GM18861 (cell line): Measurements from ENCODE around the gene NPHP4.
"Not testable (repeated sequence)": the region's sequence is repeated elsewhere in the genome, so short reads cannot be mapped to it uniquely, and the experiment has no call there.

ENCODE experiments used
- ATAC-seq: cut with Tn5 transposase; IDR thresholded peaks from one replicate; pipeline ENCODE4 v1.9.1; 2021; ENCODE audit not compliant: unreplicated experiment

Gene NPHP4

GRCh38 chr1:6024376-6024775, 32.2 kb upstream of the NPHP4 start:
- ATAC-seq: no peak

DNA sequence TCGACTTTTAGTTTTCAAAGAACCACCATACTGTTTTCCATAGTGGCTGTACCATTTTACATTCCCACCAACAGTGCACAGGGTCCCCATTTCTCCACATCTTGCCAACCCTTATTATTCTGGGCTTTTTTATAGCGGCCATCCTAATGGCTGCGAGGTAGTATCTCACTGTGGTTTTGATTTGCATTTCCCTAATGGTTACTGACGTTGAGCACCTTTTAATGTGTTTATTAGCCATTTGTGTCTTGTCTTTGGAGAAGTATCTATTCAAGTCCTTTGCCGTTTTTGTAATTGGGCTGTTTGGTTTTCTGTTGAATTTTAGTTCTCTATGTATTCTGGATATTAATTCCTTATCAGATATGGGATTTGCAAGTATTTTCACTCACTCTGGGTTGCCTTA, 31.1 kb upstream of the NPHP4 start:
- no peak for ATAC-seq

- no peak for ATAC-seq
Measured at GRCh38 chr1:6022193-6022592, 30.0 kb upstream of the NPHP4 start.

DNA sequence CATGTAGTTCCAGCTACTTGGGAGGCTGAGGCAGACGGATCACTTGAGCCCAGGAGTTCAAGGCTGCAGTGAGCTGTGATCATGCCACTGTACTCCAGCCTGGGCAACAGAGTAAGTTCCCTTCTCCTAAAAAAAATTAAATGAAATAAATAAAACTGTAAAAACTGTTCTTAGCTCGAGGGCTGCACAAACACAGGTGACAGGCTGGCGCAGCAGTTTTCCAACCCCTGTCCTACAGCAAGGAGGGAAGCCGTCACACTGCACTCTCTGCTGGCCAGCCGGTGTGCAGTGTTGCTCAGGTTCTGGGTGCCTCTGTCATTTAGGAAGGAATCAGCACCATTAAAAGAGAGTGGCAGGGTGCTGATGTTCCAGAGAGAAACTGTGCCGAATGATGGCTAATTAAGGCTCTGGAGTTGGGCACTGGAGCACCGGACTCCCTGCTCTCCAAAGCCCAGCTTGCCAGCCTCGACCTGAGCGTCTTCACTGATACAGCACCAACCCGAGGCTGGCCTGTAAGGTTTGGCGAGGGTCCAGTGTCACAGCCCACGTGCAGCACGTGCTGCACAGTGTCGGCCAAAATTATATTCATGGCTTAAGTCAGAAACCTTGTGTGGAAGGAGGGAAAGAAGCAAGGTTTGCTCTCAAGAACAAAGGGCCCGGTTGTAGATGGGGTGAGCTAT, 27.1 kb upstream of the NPHP4 start:
- no peak for ATAC-seq

DNA sequence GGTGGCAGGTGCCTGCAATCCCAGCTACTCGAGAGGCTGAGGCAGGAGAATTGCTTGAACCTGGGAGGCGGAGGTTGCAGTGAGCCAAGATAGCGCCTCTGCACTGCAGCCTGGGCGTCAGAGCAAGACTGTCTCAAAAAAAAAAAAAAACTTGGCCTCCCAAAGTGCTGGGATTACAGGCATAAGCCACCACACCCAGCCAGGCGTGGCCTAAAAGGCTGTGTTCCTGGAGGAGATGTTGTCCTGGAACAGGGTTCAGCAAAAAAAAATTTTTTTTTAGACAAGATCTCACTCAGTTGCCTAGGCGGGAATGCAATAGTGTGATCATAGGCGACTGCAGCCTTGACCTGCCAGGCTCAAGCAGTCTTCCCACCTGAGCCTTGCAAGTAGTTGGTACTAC, 25.4 kb upstream of the NPHP4 start:
- not testable (repeated sequence) for ATAC-seq

- ATAC-seq: no peak
Measured at GRCh38 chr1:6016191-6016865, 24.1 kb upstream of the NPHP4 start.

- no peak for ATAC-seq
Measured at GRCh38 chr1:6014130-6014999, 22.1 kb upstream of the NPHP4 start.

DNA sequence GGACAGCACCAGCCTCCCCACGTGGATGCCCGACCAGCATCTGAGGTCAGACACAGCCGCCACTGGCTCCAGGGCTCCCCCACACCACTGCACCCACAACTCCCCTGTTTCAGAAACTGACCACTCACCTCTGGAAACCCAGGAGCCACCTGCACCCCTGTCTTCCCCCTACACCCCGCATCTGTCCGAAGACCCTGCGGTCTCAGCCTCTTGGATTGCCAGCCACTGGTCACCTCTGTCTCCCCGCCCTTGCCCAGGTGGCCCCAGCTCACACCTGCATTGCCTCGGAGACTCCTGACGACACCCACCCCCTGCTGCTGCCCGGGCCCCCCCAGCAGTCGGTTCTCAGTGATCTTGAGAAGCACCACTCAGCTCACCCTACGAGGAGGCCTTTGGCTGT, 21.3 kb upstream of the NPHP4 start:
- ATAC-seq: no peak

- no peak for ATAC-seq
Measured at GRCh38 chr1:6012529-6013318, 20.5 kb upstream of the NPHP4 start.

DNA sequence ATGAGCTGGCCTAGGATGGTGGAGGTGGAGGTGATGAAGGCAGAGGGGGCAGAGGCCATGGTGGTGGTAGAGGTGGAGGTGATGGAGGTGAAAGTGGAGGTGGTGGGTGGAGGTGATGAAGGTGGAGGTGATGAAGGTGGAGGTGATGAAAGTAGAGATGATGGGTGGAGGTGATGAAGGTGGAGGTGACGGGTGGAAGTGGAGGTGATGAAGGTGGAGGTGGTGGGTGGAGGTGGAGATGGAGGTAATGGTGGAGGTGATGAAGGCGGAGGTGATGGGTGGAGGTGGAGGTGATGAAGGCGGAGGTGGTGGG, 19.7 kb upstream of the NPHP4 start:
- ATAC-seq: no peak

- ATAC-seq: no peak
Measured at GRCh38 chr1:6011161-6011945, 19.1 kb upstream of the NPHP4 start.

DNA sequence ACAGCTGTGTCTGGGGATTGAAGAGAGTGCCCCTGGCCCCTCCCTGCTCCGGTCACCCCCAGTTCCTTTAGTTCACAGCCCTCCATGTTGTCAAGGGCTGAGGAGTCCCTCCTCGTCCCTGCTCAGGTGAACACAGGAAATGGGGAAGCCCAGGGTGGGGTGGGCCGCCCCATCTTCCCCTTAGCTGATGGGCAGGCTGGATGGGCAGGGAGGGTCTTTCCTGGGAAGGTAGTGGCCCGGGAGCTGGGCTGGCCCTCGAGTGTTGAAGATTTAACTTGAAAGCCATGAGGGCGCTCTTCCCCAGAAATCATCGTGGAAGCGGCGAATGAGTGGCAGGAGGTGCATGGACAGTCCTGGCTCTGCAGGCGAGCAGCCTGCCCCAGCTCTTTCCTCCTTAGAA, 18.3 kb upstream of the NPHP4 start:
- no peak for ATAC-seq

DNA sequence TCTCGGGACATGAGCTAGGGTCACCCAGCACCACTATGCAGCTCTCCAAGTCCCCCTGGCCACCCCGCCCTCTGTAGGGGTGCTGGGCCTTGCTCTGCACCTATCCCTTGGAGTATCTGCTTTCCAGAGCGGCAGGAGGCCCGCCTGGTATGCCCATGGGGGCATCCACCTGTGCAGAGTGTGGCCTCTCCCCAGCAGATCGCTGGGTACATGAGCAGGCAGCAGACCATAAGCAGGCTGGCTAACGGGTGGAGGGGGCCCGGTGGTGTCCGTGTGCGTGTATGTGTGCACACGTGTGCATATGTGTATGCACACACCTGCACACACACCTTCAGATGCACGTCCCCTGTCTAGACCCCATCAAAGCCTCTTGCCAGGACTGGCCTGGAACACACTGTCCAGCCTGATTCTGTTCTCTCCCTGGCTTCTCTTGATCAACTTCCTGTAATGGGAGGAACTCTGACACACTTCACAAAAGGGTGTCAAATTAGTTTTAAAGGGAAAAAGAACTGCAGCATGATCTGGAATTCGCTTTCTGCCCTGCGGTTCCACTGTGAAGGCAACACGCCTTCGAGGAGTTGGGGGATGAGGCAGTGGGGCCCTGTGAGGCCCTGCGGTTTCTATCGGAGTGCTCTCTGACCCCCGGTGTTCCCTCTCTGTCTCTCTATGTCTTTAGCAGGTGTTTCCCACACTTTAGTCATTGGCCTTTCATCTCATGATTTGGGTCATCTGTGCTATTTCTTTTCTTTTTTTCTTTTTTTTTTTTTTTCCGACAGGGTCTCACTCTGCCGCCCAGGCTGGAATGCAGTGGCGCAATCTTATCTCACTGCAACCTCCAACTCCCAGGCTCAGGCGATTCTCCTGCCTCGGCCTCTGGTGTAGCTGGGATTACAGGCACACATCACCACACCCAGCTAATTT, 17.2 kb upstream of the NPHP4 start:
- no peak for ATAC-seq

DNA sequence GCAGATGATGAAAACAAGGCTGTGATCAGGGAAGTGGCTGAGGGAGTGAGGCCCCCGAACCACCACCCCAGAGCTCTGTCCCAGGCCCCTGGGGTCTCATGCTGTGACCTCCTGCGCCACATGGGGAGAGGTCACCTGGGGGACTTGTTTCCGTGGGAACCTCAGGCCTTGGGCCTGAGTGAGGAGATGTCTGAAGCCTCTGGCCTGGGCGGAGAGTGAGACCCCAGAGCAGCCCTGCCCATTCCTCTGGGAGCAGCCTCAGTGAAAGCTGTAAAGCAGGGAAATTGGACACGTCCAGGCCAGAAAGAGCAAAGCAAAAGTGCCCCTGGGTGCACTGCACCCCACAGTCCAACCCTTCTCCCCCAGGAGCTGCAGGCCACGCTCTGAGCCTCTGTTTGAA, 16.5 kb upstream of the NPHP4 start:
- no peak for ATAC-seq

GRCh38 chr1:6008084-6008415, 15.8 kb upstream of the NPHP4 start:
- ATAC-seq: no peak

DNA sequence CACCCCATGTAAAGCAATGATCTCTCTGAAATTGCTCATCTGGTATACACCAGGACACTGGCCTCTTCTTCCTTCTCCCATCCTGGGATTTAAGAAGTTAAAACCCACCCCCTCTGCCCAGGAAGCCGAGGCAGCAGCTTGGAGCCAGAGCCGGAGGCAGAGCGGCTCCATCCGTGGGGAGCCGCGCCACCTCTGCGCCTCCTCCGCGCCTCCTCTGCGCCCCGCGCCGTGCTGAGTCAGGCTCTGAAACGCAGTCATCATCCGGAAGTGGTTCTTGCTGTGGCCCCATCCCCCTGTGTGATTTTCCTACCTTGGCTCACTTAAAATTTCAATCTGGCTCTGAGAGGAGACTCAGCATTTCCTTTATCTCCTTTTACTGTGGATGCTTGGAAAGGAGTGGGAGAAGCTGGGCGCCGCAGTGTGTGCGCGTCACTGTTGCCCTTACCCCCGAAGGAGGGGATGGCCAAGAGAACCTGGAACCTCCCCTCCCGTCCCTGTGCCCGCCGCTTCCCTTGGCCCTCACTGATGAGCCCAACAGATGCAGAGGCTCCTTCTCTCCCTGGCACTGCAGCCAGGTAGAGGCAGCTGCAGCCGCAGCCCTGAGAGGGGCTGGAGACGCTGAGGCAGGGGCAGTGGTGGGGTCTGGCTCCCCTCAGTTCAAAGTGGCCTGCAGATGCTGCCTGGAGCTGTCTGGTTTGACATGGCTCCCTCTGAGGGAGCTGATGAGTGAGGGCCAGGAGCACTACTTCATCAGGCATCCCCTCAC, 15.3 kb upstream of the NPHP4 start:
- ATAC-seq: no peak

DNA sequence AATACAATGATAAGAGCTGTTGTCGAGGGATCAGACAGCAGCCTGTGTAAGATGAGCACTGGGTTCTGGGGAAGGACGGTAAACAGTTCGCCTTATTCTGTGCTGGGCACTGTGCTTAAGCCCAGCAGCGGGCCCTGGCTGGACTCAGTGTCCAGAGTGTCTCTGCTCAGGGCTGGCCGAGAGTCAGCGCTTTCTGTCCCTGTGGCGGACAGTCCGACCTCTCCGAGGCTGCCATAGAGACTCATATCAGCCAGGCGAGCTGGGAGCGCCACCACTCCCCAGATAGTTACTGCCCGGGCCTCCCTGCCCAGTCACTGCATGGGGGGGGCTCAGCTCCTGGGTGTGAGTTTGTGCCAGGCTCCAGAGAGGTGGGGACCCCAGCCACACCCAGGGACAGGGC, 14.7 kb upstream of the NPHP4 start:
- ATAC-seq: no peak

GRCh38 chr1:6005276-6005917, 13.2 kb upstream of the NPHP4 start:
- ATAC-seq: no peak
